BJ (cell line): ENCODE measurements around the gene ANGPTL2. TPM values are rescaled to one million over a fixed set of nuclear protein-coding genes. Genes with fewer than 3 reads are reported as not detected.

ENCODE experiments used
- CTCF ChIA-PET: fragments of 350-600 bp; formaldehyde crosslinking; extraction: SDS; loops from one replicate; lab custom pipeline; 2021; ENCODE audit warnings: antibody characterized with exemption, inconsistent platforms; lab: Yijun Ruan, JAX
- POLR2A ChIA-PET: fragments of 300-600 bp; sonication (Branson Sonifier 250); formaldehyde crosslinking; extraction: SDS; loops from one replicate; lab custom pipeline; 2021; ENCODE audit warnings: antibody characterized with exemption; lab: Charles Lee
- DNase-seq: peaks from one replicate; pipeline ENCODE4 v3.0.0-alpha.2; 2011; ENCODE audit warnings: low read depth
- H3K27me3 ChIP-seq: 2 replicates; pipeline ENCODE4 v1.6.0; 2011; ENCODE audit warnings: low read length; ENCODE audit not compliant: control insufficient read depth, insufficient read depth
- H3K36me3 ChIP-seq: 2 replicates; pipeline ENCODE4 v1.5.1; 2011; ENCODE audit warnings: low read length; ENCODE audit not compliant: control insufficient read depth, insufficient read depth
- H3K4me3 ChIP-seq: 2 replicates; pipeline ENCODE4 v1.5.1; 2011; ENCODE audit warnings: low read depth, mild to moderate bottlenecking, control low read depth, low read length
- CTCF ChIP-seq: IDR thresholded peaks from 2 replicates; pipeline ENCODE4 v1.5.1; 2011; ENCODE audit warnings: low read depth, mild to moderate bottlenecking, control low read depth, inconsistent platforms, low read length, moderate library complexity; ENCODE audit not compliant: insufficient read depth
- polyA plus RNA-seq: library from polyadenylated mRNA; depleted of rRNA; stranded (reverse); fragments of >200 nt; gene quantifications from 2 replicates; pipeline ENCODE4 v1.2.3, GENCODE V29; 2011

Gene ANGPTL2
- polyA plus RNA-seq, 1 experiment = 47.0 TPM

- peaks cover 2% of the 10 kb centered on the region; the same call in 1 of the 2 replicates for H3K36me3 ChIP-seq
- DNase-seq = no peak
- POLR2A ChIA-PET = no interaction called here
These were observed 6.2 kb downstream of the ANGPTL2 start for GRCh38 chr9:127116088-127116726.

GRCh38 chr9:127114606-127115005, 7.8 kb downstream of the ANGPTL2 start:
- no peak for TF ChIP-seq CTCF
- no peak for DNase-seq
- ChIA-PET CTCF (interaction anchor here (0.8 to 1.4 kb wide), 2 partner anchors 84 to 174 kb away, joined by 3 read pairs; no protein-coding TSS in a partner anchor), POLR2A (no interaction called here)
- Histone ChIP-seq H3K27me3 (no peaks in the 10 kb centered on the region), H3K36me3 (peaks cover 2% of the 10 kb centered on the region; the same call in 1 of the 2 replicates), H3K4me3 (no peak overlapping the region)

More at GRCh38 chr9:127116088-127116726, 6.2 kb downstream of the ANGPTL2 start:
- H3K27me3 ChIP-seq = no peaks in the 10 kb centered on the region
- no peak for TF ChIP-seq CTCF
- CTCF ChIA-PET = interaction anchor here (1.0 to 1.4 kb wide), 2 partner anchors 9 to 333 kb away, joined by 3 to 4 read pairs; no protein-coding TSS in a partner anchor
- no peak overlapping the region for H3K4me3 ChIP-seq

- POLR2A ChIA-PET = no interaction called here
- Histone ChIP-seq H3K27me3 (no peaks in the 10 kb centered on the region), H3K4me3 (no peak overlapping the region), H3K36me3 (peaks cover 2% of the 10 kb centered on the region; the same call in 1 of the 2 replicates)
- TF ChIP-seq CTCF = no peak
- no peak for DNase-seq
- CTCF ChIA-PET = interaction anchor here (0.9 to 1.0 kb wide), 3 partner anchors 11 to 18 kb away, joined by 3 read pairs; no protein-coding TSS in a partner anchor
These were observed 9.1 kb downstream of the ANGPTL2 start for GRCh38 chr9:127113191-127113972.

GRCh38 chr9:127112735-127113161, 9.7 kb downstream of the ANGPTL2 start:
- ChIA-PET POLR2A (no interaction called here), CTCF (interaction anchor here (0.9 to 1.0 kb wide), 2 partner anchors 17 to 18 kb away, joined by 3 read pairs; no protein-coding TSS in a partner anchor)
- Histone ChIP-seq H3K27me3 (no peaks in the 10 kb centered on the region), H3K36me3 (peaks cover 6% of the 10 kb centered on the region), H3K4me3 (no peak overlapping the region)
- TF ChIP-seq CTCF = no peak
- no peak for DNase-seq

- peaks cover 7% of the 10 kb centered on the region for H3K36me3 ChIP-seq
- TF ChIP-seq CTCF = no peak
- no peak for DNase-seq
- POLR2A ChIA-PET = no interaction called here
- H3K4me3 ChIP-seq = no peak overlapping the region
- H3K27me3 ChIP-seq = no peaks in the 10 kb centered on the region
- CTCF ChIA-PET = interaction anchor here (1.3 kb wide), 1 partner anchor 10 kb away, joined by 7 read pairs; the partner anchor contains the start of gene ANGPTL2
These were observed 10.4 kb downstream of the ANGPTL2 start for GRCh38 chr9:127112056-127112455.
